SKM-1 (cell line): ENCODE results near the gene DCD.

Source experiments
- DNase-seq: peaks from one replicate; lab custom pipeline; 2025; ENCODE audit not compliant: unreplicated experiment; lab: John Stamatoyannopoulos, UW

Gene DCD

GRCh38 chr12:54608769-54609168 lies 39.4 kb downstream of the DCD start:
- no peak for DNase-seq

GRCh38 chr12:54608156-54608555 lies 40.0 kb downstream of the DCD start:
- DNase-seq = no peak

GRCh38 chr12:54606556-54606955 lies 41.6 kb downstream of the DCD start:
- no peak for DNase-seq

- no peak for DNase-seq
These were observed 42.8 kb downstream of the DCD start for GRCh38 chr12:54605138-54605970.

- DNase-seq = no peak
These were observed 43.7 kb downstream of the DCD start for GRCh38 chr12:54604436-54604835.

GRCh38 chr12:54603872-54604271 lies 44.3 kb downstream of the DCD start:
- no peak for DNase-seq

GRCh38 chr12:54603173-54603814 lies 44.9 kb downstream of the DCD start:
- DNase-seq = peak; percentile 46

GRCh38 chr12:54602661-54603060 lies 45.5 kb downstream of the DCD start:
- no peak for DNase-seq

- no peak for DNase-seq
These were observed 46.3 kb downstream of the DCD start for GRCh38 chr12:54601841-54602240.

GRCh38 chr12:54598970-54599369 lies 49.2 kb downstream of the DCD start:
- no peak for DNase-seq

- DNase-seq = no peak
These were observed 51.6 kb downstream of the DCD start for GRCh38 chr12:54596526-54596946.

GRCh38 chr12:54595471-54595870 lies 52.7 kb downstream of the DCD start:
- DNase-seq = no peak
